Activated CD4-positive, alpha-beta T cell treated with anti-CD3 and anti-CD28 coated beads for 4 hours (primary cell): Measurements from ENCODE around the gene EEIG2.
"Not testable (repeated sequence)": the region's sequence is repeated elsewhere in the genome, so short reads cannot be mapped to it uniquely, and the experiment has no call there.

Experiments
- DNase-seq, 2 donors: peaks; one replicate each; pipeline ENCODE4 v3.0.0-alpha.2; 2020

Gene EEIG2

DNA sequence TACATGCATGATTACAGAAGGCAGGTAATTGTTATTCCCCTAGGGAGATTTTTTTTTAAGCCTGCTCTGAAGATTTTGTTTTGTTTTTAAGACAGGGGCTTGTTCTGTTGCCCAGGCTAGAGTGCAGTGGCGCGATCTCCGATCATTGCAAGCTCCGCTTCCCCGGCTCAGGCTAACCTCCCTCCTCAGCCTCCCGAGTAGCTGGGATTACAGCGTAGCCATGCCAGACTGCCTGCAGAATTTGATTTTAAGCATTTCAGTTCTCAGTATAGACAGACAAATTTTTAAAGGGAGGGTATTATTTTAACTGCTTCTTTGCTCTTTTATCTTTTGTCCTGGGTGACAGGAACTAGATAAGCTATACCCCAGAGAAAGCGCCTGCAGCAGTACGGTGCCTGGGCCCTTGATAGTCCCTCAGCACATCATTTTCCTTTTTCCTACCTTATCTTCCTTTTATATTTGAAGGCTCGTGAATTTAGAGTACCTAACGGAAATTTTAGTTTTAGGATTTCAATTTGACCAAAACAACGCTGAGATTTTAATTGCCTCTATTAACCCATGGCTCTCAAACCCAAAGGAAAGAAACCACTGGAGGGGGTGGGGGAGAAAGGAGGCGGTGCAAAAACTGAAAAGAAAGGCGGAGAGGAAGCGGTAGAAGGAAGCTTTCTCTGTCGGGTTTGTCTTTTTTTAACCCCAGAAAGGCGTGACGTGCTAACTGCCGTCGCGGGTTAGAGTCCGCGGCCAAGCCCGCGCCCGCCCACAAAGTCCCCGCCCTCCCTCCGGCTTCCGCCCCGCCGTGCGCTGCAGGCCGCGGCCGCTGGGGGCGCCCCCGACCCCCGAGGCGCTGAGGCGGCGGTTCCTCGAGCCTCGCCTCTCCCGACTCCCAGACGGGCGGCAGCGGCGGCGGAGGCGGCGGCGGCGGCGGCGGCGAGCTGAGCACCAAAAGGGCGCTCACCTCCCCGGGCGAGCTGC, at the start of gene EEIG2:
TSS of gene EEIG2 (plus strand) at position 886 of the 972 bp plus-strand sequence. CDS start 329 bp downstream, outside the sequence.
- peak; percentile 87 to 89 for DNase-seq

DNA sequence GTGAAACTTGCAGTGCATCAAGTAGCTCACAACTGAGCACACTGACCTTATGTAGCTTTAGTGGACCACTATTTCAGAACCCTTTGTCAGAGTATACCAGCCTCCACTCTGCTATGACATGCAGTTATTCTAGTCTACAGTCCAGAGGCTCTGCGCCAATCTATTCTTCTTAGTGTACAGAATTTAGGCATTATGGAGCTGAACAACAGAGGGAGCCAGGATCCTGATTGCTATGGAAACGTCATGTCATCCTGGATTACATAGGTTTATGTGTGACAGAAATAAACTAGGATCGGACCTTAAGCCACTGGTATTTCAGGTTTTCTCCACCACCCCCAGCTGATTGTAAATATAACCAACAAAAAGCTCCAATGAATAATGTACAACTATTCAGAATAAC, 48.1 kb upstream of the EEIG2 start:
- DNase-seq, result no peak

DNA sequence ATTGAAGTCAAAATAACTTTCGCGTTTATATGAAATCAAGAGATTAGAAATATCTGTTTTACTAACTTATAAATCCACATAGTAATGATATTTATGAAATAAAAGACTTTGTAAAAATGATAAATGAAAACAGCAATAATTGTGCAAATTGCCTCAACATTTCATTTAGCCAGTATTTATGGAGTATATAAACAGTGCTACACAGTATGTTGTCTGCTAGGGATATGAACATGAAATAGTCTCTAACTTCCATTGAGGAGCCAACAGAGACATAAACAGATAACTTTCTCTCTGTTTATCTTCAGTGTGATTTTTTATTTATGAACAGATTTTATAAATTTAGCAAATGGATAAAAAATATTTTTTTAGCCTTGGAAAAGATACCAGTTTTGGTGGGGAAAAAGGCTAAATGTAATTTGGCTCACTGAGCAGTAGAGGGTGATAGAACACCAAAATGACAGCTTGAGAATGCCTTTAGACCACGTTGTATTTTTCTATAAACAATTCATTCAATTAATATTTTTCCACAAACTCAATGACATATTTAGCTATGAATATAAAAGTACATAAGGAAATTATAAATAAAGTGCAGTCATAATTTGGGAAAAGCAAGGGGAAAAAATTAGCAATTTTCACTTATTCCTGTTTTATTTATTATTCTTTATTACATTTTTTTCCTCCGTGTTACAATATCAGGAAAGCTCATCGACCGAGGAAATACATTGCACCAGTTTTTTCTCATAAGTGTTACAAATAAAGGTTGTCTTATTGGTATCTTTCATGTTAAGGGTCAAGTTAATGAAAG, 47.5 kb upstream of the EEIG2 start:
- DNase-seq, result peak in 1 of 2 donors; percentile 8

DNA sequence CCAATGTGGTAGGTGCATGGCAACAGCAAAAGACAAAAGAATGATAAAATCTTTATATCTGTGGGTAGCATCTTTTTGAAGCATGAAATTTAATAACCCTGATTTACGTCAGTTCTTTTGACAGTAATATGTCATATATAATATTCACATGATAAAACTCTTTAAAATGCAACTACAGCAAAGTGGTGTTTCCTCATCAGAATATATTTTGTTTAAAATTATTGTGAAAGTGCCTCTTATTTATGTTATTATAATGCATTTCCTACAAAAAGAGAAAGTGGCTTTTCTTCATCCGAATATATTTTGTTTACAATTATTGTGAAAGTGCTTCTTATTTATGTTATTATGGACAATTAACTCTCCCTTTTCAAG, 46.9 kb upstream of the EEIG2 start:
- DNase-seq, result no peak

DNA sequence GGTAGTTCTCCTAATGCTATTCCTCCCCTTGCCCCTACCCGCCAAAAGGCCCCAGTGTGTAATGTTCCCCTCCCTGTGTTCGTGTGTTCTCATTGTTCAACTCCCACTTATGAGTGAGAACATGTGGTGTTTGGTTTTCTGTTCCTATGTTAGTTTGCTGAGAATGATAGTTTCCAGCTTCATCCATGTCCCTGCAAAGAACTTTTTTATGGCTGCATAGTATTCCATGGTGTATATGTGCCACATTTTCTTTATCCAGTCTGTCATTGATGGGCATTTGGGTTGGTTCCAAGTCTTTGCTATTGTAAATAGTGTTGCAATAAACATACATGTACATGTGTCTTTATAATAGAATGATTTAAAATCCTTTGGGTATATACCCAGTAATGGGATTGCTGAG, 46.0 kb upstream of the EEIG2 start:
- not testable (repeated sequence) for DNase-seq

DNA sequence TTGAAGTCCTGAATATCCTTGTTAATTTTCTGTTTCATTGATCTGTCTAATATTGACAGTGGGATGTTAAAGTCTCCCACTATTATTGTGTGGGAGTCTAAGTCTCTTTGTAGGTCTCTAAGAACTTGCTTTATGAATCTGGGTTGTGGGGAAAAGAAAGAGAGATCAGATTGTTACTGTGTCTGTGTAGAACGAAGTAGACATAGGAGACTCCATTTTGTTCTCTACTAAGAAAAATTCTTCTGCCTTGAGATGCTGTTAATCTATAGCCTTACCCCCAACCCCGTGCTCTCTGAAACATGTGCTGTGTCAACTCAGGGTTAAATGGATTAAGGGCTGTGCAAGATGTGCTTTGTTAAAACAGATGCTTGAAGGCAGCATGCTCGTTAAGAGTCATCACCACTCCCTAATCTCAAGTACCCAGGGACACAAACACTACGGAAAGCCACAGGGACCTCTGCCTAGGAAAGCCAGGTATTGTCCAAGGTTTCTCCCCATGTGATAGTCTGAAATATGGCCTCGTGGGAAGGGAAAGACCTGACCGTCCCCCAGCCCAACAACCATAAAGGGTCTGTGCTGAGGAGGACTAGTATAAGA, 42.5 kb upstream of the EEIG2 start:
- not testable (repeated sequence) for DNase-seq

DNA sequence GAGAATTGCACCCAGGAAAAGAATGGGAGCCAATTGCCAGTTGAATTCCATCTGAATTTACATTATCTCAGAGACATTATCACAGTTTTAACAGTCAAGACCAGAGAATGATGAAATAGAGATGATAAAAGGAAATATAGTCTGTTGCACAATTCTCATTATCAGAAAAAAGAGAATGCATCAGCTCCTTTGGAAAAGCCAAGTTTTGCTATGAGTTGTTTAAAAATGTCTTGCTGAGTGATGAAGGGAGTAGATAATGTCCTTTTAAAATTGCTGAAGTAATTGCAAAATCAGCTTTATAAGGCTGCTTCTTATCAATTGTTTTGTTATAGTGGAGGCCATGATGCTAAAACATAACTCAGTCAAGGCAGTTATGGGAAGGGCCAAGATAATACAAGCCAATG, 37.9 kb upstream of the EEIG2 start:
- DNase-seq, result no peak

DNA sequence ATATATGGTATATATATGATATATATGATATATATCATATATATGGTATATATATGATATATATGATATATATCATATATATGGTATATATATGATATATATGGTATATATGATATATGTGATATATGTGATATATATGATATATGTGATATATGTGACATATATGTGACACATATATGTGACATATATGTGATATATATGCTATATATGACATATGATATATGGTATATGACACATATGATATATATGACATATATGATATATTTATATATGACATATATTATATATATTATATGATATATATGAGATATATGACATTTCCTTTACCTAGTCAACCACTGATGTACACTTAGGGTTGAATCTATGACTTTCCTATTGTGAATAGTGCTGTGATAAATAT, 36.1 kb upstream of the EEIG2 start:
- DNase-seq, result no peak

DNA sequence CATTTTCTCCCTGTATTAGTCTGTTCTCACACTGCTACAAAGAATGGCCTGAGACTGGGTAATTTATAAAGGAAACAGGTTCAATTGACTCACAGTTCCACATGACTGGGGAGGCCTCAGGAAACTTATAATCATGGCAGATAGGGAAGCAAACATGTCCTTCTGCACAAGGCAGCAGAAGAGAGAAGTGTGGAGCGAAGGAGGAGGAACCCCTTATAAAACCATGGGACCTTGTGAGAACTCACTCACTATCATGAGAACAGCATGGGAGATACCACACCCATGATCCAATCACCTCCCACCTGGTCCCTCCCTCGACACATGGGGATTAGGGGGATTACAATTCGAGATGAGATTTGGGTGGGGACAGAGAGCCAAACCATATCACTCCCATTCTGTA, 35.2 kb upstream of the EEIG2 start:
- no peak for DNase-seq

DNA sequence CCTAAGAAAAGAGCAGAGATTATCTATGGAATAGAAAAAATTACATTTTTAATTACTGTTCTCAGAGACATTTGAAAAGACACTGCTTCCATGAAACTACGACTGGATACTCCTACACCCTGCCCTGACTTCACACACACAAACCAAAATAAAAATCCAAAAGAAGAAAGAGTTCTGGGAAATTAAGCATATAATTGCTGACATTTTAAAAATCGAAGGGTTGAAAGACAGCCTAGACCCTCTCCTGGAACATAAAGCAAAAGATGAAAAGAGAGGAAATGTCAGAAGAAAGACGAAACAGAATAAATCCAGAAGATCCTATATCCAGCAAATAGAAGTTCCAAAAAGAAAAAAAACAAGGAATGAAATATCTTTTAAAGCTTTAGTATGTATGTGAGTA, 32.8 kb upstream of the EEIG2 start:
- DNase-seq, result no peak

DNA sequence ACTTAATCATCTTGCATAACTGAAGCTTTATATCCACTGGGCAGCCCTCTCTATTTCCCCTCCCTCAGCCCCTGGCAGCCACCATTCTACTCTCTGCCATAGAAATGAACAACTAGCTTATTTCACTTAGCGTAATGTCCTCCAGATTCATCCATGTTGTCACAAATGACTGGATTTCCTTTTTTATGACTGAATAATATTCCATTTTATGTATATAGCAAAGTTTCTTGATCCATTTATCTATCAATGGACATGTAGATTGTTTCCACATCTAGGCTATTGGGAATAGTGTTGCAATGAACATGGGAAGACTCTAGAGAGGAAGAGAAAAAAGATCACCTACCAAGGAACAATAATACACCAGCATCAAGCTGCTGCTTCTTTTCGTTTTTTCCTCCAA, 32.1 kb upstream of the EEIG2 start:
- no peak for DNase-seq

DNA sequence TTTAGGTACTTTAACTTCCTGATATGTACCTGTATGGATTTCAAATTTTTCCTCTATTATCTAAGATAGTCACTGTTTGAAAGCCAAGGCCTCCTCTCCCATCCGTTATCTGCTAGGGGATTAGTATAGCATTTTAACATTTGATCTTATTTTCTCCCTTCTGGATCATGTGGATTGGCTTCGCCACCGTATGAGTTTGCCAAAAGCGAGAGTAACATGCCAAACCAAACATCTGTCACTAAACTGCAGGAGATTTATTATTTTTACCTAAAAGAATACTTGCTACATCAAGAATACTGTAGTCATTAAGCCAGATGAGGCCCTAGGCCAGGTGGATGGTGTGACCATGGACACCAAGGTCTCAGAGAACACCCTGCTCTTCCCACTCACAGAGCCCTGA, 28.5 kb upstream of the EEIG2 start:
- DNase-seq, result no peak

DNA sequence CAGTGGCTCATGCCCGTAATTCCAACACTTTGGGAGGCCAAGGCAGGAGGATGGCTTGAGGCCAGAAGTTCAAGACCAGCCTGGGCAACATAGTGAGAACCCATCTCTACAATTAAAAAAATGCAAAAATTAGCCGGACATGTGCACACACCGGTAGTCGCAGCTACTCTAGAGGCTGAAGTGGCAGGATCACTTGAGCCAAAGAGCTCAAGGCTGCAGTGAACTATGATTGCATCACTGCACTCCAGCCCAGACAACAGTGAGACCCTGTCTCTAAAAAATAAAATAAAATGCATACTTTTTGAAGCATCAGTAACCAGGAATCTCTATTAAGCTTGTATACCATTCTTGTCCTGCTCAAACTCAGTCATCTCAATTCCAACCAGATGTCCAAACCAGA, 27.2 kb upstream of the EEIG2 start:
- DNase-seq, result no peak

DNA sequence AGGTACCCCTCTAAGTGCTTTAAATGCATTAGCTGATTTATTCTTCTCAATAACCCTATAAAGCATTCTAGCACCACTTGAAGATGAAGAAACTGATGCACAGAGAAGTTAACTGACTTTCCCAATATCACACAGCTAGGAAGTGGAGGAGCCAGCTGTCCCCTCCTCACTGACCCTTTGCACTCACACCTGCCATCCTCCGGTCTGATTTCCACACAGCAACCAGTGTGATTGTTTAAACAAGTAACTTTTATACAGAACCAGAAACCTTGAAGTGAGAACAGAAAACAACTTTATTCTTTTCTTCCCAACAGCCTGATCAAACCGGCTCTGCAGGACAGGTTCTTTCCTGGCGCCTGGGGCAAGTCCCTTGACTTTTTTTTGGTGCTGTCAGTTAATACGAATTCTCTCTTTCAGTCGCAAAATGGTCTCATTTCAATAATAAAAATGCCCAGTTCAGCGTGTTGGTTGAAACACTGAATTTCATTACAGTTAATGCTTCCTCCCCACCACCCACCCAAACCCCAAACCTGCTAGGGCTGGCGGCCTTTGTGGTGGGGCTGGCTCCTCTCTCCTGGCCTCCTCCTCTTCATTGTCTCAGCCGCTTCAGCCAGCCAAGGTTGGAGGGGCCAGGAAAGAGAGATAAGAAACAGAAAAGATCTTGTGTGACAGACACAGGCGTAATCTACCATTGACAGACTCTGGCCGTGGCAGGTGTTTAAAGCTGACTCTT, 26.4 kb upstream of the EEIG2 start:
- DNase-seq, result no peak

DNA sequence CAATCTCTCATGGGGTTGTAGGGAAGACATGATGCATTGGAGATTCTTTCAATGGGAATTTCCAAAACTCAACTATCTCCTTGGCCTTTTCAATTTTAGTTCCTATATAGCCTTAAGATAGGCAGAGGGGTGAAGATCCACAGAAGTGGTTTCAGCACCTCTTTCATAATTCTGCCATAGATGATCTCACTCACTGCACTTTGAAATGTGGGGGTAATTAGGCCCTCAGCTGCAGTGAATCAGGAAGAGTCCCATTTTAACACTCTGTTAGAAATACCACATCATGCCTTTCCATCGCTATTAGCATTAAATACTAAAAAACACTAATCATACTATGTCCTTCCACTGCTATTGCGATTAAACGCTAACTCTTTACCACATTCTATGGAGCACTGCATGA, 25.1 kb upstream of the EEIG2 start:
- no peak for DNase-seq

DNA sequence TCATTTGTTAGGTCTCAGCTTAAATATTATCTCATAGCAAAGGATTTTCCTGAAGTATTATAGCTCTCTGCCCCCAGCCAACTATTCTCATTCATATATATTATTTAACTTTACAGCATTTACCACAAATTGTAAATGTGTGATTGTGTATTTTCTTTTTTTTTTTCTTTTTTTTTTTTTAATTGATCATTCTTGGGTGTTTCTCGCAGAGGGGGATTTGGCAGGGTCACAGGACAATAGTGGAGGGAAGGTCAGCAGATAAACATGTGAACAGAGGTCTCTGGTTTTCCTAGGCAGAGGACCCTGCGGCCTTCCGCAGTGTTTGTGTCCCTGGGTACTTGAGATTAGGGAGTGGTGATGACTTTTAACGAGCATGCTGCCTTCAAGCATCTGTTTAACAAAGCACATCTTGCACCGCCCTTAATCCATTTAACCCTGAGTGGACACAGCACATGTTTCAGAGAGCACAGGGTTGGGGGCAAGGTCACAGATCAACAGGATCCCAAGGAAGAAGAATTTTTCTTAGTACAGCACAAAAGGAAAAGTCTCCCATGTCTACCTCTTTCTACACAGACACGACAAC, 24.5 kb upstream of the EEIG2 start:
- DNase-seq, result not testable (repeated sequence)

DNA sequence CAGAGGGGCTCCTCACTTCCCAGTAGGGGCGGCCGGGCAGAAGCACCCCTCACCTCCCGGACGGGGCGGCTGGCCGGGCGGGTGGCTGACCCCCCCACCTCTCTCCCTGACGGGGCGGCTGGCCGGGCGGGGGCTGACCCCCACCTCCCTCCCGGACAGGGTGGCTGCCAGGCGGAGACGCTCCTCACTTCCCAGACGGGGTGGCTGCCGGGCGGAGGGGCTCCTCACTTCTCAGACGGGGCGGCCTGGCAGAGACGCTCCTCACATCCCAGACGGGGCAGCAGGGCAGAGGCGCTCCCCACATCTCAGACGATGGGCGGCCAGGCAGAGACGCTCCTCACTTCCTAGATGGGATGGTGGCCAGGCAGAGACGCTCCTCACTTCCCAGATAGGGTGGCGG, 23.9 kb upstream of the EEIG2 start:
- not testable (repeated sequence) for DNase-seq

DNA sequence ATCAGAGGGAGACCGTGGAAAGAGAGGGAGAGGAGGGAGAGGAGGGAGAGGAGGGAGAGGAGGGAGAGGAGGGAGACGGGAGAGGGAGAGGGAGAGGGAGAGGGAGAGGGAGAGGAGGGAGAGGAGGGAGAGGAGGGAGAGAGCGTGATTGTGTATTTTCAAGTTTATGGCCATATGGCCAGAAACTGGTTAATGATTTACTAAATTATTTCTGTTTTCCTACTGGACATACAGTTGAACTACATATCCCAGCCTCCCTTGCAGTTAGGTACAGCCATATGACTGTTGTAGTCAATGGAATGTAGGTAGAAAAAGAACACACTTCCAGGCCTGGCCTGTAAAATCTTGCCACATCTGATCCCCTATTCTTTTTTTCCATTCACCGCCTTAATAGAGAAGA, 23.1 kb upstream of the EEIG2 start:
- DNase-seq, result not testable (repeated sequence)

DNA sequence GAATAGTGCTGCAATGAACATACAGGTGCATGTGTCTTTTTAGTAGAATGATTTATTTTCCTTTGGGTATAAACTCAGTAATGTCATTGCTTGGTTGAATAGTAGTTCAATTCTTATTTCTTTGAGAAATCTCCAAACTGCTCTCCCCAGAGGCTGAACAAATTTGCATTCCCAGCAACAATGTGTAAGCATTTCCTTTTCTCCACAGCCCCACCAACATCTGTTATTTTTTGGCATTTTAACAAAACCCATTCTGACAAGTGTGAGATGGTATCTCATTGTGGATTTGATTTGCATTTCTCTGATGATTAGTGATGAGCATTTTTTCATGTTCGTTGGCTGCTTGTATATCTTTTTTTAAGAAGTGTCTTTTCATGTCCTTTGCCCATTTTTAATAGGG, 21.9 kb upstream of the EEIG2 start:
- no peak for DNase-seq

DNA sequence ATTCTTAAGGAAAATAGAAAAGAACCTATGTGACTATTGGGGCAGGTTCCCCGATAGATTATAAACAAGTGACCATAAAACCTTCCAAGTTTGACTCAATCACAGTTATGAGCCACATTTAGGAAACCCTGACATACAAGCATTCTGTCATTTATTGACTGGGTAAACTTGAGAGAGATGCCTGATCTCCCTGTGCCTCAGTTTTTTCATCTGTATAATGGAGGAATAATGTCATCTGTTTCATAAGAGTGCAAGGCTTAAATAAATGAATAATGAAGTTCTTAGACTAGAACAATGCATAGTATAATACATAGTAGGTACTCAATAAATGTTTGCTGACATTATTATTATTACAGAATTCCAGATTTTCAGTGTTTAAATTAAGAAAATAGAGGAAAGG, 18.9 kb upstream of the EEIG2 start:
- no peak for DNase-seq

DNA sequence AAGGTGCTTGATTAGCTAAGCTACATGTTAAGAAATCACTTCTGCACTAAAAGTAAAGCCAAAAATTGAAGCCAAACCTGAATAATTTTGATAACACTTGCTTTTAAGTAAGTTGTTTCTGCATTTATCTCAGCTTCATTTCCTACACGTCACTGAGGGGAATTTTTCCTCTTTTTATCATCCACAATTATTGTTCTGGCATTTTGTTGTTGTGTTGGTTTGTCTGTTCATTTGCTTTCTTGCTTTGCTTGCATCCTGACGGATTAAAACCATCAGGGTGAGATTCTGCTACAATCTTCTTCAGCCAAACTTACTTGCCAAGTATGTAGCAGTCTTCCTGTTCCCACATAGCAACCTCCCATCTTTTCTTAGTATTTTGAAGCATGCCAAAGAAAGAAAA, 18.0 kb upstream of the EEIG2 start:
- DNase-seq, result no peak

DNA sequence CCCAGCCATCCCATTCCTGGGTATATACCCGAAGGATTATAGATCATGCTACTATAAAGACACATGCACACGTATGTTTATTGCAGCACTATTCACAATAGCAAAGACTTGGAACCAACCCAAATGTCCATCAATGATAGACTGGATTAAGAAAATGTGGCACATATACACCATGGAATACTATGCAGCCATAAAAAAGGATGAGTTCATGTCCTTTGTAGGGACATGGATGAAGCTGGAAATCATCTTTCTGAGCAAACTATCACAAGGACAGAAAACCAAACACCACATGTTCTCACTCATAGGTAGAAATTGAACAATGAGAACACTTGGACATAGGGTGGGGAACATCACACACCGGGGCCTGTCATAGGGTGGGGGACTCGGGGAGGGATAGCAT, 12.4 kb upstream of the EEIG2 start:
- not testable (repeated sequence) for DNase-seq
